ENCODE data around the gene RHEX. TPM values are rescaled to one million over a fixed set of nuclear protein-coding genes. Genes with fewer than 3 reads are reported as not detected.
"Not testable (repeated sequence)": the region's sequence is repeated elsewhere in the genome, so short reads cannot be mapped to it uniquely, and the experiment has no call there.

Gene RHEX
- total RNA-seq, 1 experiment from 2014 or later, result not detected

DNA sequence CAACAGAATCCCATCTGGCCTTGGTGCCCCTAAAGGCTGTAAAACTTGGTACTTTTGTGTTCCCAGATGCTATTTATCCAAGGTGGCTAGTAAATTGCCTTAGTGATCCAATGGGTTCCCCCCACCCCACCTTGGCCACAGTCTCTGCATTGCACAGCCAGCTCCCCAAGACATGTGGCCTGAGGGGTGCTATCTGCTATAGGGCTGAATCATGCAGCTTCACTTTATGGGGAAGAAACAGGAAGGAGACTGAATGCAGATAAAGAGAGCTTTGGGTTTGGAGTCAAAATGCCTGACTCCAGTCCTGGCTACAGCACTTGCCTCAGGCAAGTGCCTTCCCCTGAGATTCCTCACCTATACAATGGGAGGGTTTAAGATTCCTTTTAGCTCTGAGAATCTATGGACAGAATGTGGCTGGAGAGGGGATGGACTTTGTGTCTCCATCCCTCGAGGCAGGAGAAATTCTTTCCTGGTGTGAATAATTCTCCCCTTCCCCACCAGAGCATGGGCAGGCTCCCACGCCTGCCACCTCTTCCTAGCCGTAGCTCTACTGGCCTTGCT, 6.5 kb downstream of the RHEX start:
- Histone ChIP-seq H4K20me1 (ENCODE audit: insufficient read depth, low read depth, low read length) (no peaks in the 10 kb centered on the region), H3K27ac (ENCODE audit: low read length) (no peak overlapping the region), H3K79me2 (ENCODE audit: low read length) (no peaks in the 10 kb centered on the region), H3K36me3 (ENCODE audit: insufficient read depth, low read length) (no peaks in the 10 kb centered on the region), H3K4me1 (ENCODE audit: low read length) (no peaks in the 10 kb centered on the region), H3K4me2 (ENCODE audit: low read depth, low read length, poor library complexity, severe bottlenecking) (no peak overlapping the region), H3K9me3 (ENCODE audit: low read length) (no peaks in the 10 kb centered on the region), H2AFZ (ENCODE audit: low read length) (no peak overlapping the region), H3K4me3 (ENCODE audit: low read length) (no peak overlapping the region), H3K9ac (ENCODE audit: low read length) (no peak overlapping the region), H3K27me3 (ENCODE audit: low read length) (no peaks in the 10 kb centered on the region), H3K9me2 (replicated peaks; ENCODE audit: insufficient read depth, low read length) (no peaks in the 10 kb centered on the region)
- DNase-seq, result no peak

DNA sequence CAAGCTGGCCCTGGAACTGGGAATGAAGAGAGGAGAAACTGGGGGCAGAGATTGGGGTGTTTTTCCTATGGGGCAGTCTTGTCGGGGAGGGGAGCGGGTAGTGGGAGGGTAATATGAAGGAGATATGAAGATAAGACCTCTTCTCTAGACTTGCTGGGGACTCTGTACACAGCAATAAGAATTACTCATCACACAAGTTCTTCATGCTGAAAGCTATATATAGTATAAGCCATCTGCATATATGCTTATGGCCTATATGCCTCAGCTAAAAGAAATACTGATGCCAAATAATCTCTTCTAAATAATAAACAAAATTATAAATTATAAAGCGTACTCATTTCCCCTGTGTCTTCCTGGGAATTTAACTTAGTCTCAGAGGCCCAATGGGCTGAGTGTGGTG, 7.9 kb downstream of the RHEX start:
- H3K36me3 ChIP-seq (ENCODE audit: insufficient read depth, low read length), result no peaks in the 10 kb centered on the region
- H3K9me2 ChIP-seq (replicated peaks; ENCODE audit: insufficient read depth, low read length), result no peaks in the 10 kb centered on the region
- H3K4me3 ChIP-seq (ENCODE audit: low read length), result no peak overlapping the region
- H3K27ac ChIP-seq (ENCODE audit: low read length), result no peak overlapping the region
- H3K4me1 ChIP-seq (ENCODE audit: low read length), result no peaks in the 10 kb centered on the region
- no peaks in the 10 kb centered on the region for H3K9me3 ChIP-seq (ENCODE audit: low read length)
- H3K4me2 ChIP-seq (ENCODE audit: low read depth, low read length, poor library complexity, severe bottlenecking), result no peak overlapping the region
- no peak for DNase-seq
- no peak overlapping the region for H3K9ac ChIP-seq (ENCODE audit: low read length)
- no peaks in the 10 kb centered on the region for H4K20me1 ChIP-seq (ENCODE audit: insufficient read depth, low read depth, low read length)
- no peak overlapping the region for H2AFZ ChIP-seq (ENCODE audit: low read length)
- H3K27me3 ChIP-seq (ENCODE audit: low read length), result no peaks in the 10 kb centered on the region
- no peaks in the 10 kb centered on the region for H3K79me2 ChIP-seq (ENCODE audit: low read length)

DNA sequence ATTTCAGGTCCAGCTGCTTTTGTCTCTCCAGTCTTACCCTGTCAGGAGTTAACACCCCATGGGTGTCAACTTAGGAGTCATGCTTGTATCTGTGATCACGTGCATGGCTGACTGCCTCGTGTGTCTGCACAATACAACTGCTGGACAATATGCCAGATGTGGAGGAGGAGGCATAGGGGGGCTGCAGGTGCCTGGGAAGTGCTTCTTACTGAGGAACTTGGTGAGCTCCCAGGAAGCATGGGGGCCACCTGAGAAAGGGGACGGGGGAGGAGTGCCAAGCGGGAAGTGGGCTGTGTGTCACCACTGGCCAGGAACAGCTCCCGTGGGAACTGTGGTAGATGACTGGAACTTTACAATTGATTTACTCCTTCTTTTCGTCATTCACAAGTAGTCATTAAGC, 9.5 kb downstream of the RHEX start:
- H3K9me2 ChIP-seq (replicated peaks; ENCODE audit: insufficient read depth, low read length), result no peaks in the 10 kb centered on the region
- no peak for DNase-seq
- no peak overlapping the region for H2AFZ ChIP-seq (ENCODE audit: low read length)
- no peak overlapping the region for H3K27ac ChIP-seq (ENCODE audit: low read length)
- H3K27me3 ChIP-seq (ENCODE audit: low read length), result no peaks in the 10 kb centered on the region
- no peaks in the 10 kb centered on the region for H4K20me1 ChIP-seq (ENCODE audit: insufficient read depth, low read depth, low read length)
- no peak overlapping the region for H3K4me3 ChIP-seq (ENCODE audit: low read length)
- no peak overlapping the region for H3K4me2 ChIP-seq (ENCODE audit: low read depth, low read length, poor library complexity, severe bottlenecking)
- H3K79me2 ChIP-seq (ENCODE audit: low read length), result no peaks in the 10 kb centered on the region
- no peaks in the 10 kb centered on the region for H3K4me1 ChIP-seq (ENCODE audit: low read length)
- H3K9ac ChIP-seq (ENCODE audit: low read length), result no peak overlapping the region
- H3K9me3 ChIP-seq (ENCODE audit: low read length), result no peaks in the 10 kb centered on the region
- H3K36me3 ChIP-seq (ENCODE audit: insufficient read depth, low read length), result no peaks in the 10 kb centered on the region

DNA sequence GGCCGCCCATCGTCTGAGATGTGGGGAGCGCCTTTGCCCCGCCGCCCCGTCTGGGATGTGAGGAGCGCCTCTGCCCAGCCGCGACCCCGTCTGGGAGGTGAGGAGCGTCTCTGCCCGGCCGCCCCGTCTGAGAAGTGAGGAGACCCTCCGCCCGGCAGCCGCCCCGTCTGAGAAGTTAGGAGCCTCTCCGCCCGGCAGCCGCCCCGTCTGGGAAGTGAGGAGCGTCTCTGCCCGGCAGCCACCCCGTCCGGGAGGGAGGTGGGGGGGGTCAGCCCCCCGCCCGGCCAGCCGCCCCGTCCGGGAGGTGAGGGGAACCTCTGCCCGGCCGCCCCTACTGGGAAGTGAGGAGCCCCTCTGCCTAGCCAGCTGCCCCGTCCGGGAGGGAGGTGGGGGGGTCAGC, 11.0 kb downstream of the RHEX start:
- H2AFZ ChIP-seq (ENCODE audit: low read length); H3K4me3 ChIP-seq (ENCODE audit: low read length); H3K9me2 ChIP-seq (replicated peaks; ENCODE audit: insufficient read depth, low read length); H3K27ac ChIP-seq (ENCODE audit: low read length); H4K20me1 ChIP-seq (ENCODE audit: insufficient read depth, low read depth, low read length); H3K4me2 ChIP-seq (ENCODE audit: low read depth, low read length, poor library complexity, severe bottlenecking); H3K27me3 ChIP-seq (ENCODE audit: low read length); H3K36me3 ChIP-seq (ENCODE audit: insufficient read depth, low read length); H3K9me3 ChIP-seq (ENCODE audit: low read length); H3K9ac ChIP-seq (ENCODE audit: low read length); DNase-seq; H3K79me2 ChIP-seq (ENCODE audit: low read length); H3K4me1 ChIP-seq (ENCODE audit: low read length): not testable (repeated sequence)

DNA sequence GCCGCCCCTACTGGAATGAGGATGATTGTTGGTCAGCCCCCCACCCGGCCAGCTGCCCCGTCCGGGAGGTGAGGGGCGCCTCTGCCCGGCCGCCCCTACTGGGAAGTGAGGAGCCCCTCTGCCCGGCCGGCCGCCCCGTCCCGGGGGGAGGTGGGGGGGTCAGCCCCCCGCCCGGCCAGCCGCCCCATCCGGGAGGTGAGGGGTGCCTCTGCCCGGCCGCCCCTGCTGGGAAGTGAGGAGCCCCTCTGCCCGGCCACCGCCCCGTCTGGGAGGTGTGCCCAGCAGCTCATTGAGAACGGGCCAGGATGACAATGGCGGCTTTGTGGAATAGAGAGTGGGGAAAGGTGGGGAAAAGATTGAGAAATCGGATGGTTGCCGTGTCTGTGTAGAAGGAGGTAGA, 11.5 kb downstream of the RHEX start:
- H3K27ac ChIP-seq (ENCODE audit: low read length); H3K4me2 ChIP-seq (ENCODE audit: low read depth, low read length, poor library complexity, severe bottlenecking); DNase-seq; H3K4me3 ChIP-seq (ENCODE audit: low read length); H3K9me2 ChIP-seq (replicated peaks; ENCODE audit: insufficient read depth, low read length); H3K79me2 ChIP-seq (ENCODE audit: low read length); H3K9ac ChIP-seq (ENCODE audit: low read length); H3K9me3 ChIP-seq (ENCODE audit: low read length); H2AFZ ChIP-seq (ENCODE audit: low read length); H3K4me1 ChIP-seq (ENCODE audit: low read length); H4K20me1 ChIP-seq (ENCODE audit: insufficient read depth, low read depth, low read length); H3K27me3 ChIP-seq (ENCODE audit: low read length); H3K36me3 ChIP-seq (ENCODE audit: insufficient read depth, low read length): not testable (repeated sequence)

DNA sequence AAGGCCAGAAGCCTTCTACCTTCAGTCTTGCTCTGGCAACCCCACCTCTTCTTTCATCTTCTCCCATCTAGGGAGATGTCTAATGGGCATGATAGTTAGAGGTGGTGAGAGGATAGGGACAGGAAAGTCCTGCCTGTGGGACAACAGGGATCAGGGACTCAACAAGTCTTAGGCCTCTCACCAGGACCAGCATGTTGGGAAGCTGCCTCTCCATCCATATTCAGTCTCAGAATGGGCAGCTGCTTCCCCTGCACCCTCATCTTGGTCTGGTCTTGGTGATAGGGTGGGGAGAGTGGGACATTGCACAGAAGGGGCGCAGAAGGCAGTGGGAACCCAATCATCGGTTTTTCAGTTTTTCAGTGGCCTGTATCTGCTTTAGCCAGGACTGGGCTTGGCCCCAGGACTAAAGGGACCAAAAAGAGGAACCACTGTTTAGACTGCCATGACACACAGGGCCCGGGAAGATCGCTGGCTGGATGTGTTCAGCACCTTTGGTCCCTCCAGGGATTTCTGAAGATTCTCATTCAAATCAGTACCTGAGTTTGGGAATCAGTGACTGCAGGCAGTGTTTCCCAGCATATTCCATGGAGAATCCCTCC, 12.7 kb downstream of the RHEX start:
- H3K4me2 ChIP-seq (ENCODE audit: low read depth, low read length, poor library complexity, severe bottlenecking), result no peak overlapping the region
- H2AFZ ChIP-seq (ENCODE audit: low read length), result no peak overlapping the region
- H3K36me3 ChIP-seq (ENCODE audit: insufficient read depth, low read length), result no peaks in the 10 kb centered on the region
- H3K27ac ChIP-seq (ENCODE audit: low read length), result no peak overlapping the region
- DNase-seq, result no peak
- H3K79me2 ChIP-seq (ENCODE audit: low read length), result no peaks in the 10 kb centered on the region
- no peaks in the 10 kb centered on the region for H3K4me1 ChIP-seq (ENCODE audit: low read length)
- H3K4me3 ChIP-seq (ENCODE audit: low read length), result no peak overlapping the region
- no peaks in the 10 kb centered on the region for H4K20me1 ChIP-seq (ENCODE audit: insufficient read depth, low read depth, low read length)
- no peaks in the 10 kb centered on the region for H3K9me3 ChIP-seq (ENCODE audit: low read length)
- H3K27me3 ChIP-seq (ENCODE audit: low read length), result no peaks in the 10 kb centered on the region
- H3K9ac ChIP-seq (ENCODE audit: low read length), result no peak overlapping the region
- no peaks in the 10 kb centered on the region for H3K9me2 ChIP-seq (replicated peaks; ENCODE audit: insufficient read depth, low read length)

DNA sequence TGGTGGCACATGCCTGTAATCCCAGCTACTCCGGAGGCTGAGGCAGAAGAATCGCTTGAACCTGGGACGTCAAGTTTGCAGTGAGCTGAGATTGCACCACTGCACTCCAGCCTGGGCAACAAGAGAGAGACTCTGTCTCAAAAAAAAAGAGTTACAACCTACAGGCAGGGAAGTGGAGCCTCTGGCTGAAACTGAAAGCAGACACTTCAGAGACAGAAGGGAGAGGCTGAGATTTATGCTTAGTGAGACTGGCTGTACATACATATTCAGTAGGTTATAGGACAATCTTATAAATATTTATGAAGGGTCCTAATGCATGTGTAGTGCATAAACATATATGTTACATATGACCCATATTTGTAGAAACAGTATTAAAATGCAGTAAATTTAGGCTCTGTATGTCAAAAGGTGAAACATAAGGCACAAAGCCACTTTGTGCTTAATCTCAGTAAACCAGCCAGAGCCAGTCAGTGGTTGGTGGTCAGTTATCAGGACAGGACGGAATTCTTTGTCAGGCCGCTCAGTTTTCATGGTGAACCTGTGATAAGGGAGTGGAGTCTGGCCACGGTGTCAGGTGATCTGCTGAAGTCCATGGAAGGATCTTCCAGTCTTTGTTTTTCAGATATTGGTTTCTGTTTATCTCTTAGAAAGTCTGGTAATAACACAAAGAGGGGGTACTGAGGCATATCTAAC, 13.7 kb downstream of the RHEX start:
- no peak overlapping the region for H3K27ac ChIP-seq (ENCODE audit: low read length)
- no peak overlapping the region for H3K9ac ChIP-seq (ENCODE audit: low read length)
- H3K4me3 ChIP-seq (ENCODE audit: low read length), result no peak overlapping the region
- H3K4me1 ChIP-seq (ENCODE audit: low read length), result no peaks in the 10 kb centered on the region
- H3K9me2 ChIP-seq (replicated peaks; ENCODE audit: insufficient read depth, low read length), result no peaks in the 10 kb centered on the region
- H3K79me2 ChIP-seq (ENCODE audit: low read length), result no peaks in the 10 kb centered on the region
- no peaks in the 10 kb centered on the region for H3K9me3 ChIP-seq (ENCODE audit: low read length)
- no peaks in the 10 kb centered on the region for H3K27me3 ChIP-seq (ENCODE audit: low read length)
- H4K20me1 ChIP-seq (ENCODE audit: insufficient read depth, low read depth, low read length), result no peaks in the 10 kb centered on the region
- no peak overlapping the region for H2AFZ ChIP-seq (ENCODE audit: low read length)
- H3K4me2 ChIP-seq (ENCODE audit: low read depth, low read length, poor library complexity, severe bottlenecking), result no peak overlapping the region
- no peak for DNase-seq
- no peaks in the 10 kb centered on the region for H3K36me3 ChIP-seq (ENCODE audit: insufficient read depth, low read length)

DNA sequence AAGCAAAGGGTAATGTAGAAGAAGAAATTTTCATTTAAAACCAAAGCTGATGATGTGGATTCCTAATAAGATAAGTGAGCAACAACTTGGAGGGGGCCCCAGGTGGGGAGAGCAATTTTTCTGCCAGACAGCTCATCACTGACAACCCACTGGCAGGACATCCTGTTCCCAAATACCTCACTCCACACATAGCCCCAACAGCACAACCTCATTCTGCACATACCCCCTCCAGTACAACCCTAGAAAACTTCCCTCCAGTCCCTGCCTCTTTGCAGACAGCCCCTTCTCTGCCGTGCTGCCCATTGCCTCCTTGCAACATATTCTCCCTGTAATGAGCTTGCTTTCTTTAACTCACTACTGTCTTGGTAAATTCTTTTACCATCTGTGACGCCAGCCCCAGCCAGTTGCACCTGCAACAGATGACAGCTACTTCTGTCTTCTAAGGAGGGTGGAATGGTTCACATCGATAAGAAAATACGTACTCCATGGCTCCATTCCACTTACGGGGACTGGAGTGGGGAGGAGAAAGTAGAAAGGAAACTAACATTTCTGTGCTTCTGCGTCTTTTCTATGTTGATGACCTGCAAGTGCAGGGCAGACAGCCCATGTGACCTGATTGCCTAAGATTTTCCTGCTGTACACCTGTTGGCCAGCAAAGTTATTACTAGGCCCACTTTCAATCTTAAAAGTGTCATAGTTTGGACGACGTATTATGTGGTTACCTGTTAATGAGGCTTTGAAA, 14.7 kb downstream of the RHEX start:
- H3K9me2 ChIP-seq (replicated peaks; ENCODE audit: insufficient read depth, low read length), result no peaks in the 10 kb centered on the region
- no peaks in the 10 kb centered on the region for H3K27me3 ChIP-seq (ENCODE audit: low read length)
- no peak for DNase-seq
- no peaks in the 10 kb centered on the region for H3K4me1 ChIP-seq (ENCODE audit: low read length)
- H3K4me2 ChIP-seq (ENCODE audit: low read depth, low read length, poor library complexity, severe bottlenecking), result no peak overlapping the region
- no peaks in the 10 kb centered on the region for H3K79me2 ChIP-seq (ENCODE audit: low read length)
- H3K9ac ChIP-seq (ENCODE audit: low read length), result no peak overlapping the region
- no peaks in the 10 kb centered on the region for H3K9me3 ChIP-seq (ENCODE audit: low read length)
- H3K36me3 ChIP-seq (ENCODE audit: insufficient read depth, low read length), result no peaks in the 10 kb centered on the region
- H2AFZ ChIP-seq (ENCODE audit: low read length), result no peak overlapping the region
- no peaks in the 10 kb centered on the region for H4K20me1 ChIP-seq (ENCODE audit: insufficient read depth, low read depth, low read length)
- H3K4me3 ChIP-seq (ENCODE audit: low read length), result no peak overlapping the region
- no peak overlapping the region for H3K27ac ChIP-seq (ENCODE audit: low read length)

Data from Karpas-422 (cell line).